ENCODE measurements around the gene PTGFRN.

PTGFRN gene

DNA sequence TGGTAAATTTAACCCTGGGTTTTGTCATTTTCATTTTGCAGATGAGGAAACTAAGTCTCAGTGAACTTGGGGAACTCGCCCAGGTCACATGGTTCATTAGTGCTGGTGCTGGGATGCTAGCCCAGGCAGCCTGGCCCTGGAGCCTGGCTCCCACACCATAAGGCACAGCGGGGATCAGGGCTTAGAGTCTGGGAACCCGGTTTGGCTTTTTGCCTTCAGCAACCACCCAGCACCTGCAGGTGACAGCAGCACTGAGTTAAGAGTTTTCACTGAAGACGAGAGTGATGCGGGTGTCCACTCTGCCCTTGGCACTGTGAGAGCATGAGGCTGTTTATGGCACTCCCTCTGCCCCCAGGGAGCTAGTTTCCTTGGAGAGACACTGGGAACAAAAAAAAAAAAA is 73.4 kb downstream of the PTGFRN start:
- no peak overlapping the region for H3K4me3 ChIP-seq (ENCODE audit: low read depth, low read length)
- DNase-seq (ENCODE audit: low read depth): no peak
- TF ChIP-seq, protein P1, sequence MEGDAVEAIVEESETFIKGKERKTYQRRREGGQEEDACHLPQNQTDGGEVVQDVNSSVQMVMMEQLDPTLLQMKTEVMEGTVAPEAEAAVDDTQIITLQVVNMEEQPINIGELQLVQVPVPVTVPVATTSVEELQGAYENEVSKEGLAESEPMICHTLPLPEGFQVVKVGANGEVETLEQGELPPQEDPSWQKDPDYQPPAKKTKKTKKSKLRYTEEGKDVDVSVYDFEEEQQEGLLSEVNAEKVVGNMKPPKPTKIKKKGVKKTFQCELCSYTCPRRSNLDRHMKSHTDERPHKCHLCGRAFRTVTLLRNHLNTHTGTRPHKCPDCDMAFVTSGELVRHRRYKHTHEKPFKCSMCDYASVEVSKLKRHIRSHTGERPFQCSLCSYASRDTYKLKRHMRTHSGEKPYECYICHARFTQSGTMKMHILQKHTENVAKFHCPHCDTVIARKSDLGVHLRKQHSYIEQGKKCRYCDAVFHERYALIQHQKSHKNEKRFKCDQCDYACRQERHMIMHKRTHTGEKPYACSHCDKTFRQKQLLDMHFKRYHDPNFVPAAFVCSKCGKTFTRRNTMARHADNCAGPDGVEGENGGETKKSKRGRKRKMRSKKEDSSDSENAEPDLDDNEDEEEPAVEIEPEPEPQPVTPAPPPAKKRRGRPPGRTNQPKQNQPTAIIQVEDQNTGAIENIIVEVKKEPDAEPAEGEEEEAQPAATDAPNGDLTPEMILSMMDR (IDR thresholded peaks at IDR 0.05; ENCODE audit: control insufficient read depth, extremely low read depth, insufficient read depth): no peak

DNA sequence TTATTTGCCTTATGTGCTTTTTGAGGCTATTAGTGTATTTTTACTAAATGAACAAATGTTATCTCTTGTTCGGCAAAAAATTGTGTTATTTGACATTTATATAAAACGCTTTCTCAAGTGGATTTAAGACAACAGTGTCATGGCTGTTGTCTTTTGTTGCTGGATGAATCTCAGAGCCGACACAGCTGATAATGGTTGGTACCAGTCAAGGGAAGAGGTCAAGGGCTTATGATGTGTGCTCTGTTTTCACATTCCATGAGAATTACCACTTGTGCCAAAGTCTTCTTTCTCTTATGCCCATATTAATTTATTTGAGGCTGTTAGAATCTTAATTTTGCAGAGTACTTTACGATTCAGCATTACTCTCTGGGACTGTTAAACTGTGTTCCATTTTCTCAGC is 74.0 kb downstream of the PTGFRN start:
- TF ChIP-seq, protein P1 (IDR thresholded peaks at IDR 0.05; ENCODE audit: control insufficient read depth, extremely low read depth, insufficient read depth): no peak
- no peak overlapping the region for H3K4me3 ChIP-seq (ENCODE audit: low read depth, low read length)
- no peak for DNase-seq (ENCODE audit: low read depth)

GRCh38 chr1:116984406-116985160 is 74.9 kb downstream of the PTGFRN start:
- no peak overlapping the region for H3K4me3 ChIP-seq (ENCODE audit: low read depth, low read length)
- TF ChIP-seq, protein P1 (IDR thresholded peaks at IDR 0.05; ENCODE audit: control insufficient read depth, extremely low read depth, insufficient read depth): no peak
- DNase-seq (ENCODE audit: low read depth): no peak

DNA sequence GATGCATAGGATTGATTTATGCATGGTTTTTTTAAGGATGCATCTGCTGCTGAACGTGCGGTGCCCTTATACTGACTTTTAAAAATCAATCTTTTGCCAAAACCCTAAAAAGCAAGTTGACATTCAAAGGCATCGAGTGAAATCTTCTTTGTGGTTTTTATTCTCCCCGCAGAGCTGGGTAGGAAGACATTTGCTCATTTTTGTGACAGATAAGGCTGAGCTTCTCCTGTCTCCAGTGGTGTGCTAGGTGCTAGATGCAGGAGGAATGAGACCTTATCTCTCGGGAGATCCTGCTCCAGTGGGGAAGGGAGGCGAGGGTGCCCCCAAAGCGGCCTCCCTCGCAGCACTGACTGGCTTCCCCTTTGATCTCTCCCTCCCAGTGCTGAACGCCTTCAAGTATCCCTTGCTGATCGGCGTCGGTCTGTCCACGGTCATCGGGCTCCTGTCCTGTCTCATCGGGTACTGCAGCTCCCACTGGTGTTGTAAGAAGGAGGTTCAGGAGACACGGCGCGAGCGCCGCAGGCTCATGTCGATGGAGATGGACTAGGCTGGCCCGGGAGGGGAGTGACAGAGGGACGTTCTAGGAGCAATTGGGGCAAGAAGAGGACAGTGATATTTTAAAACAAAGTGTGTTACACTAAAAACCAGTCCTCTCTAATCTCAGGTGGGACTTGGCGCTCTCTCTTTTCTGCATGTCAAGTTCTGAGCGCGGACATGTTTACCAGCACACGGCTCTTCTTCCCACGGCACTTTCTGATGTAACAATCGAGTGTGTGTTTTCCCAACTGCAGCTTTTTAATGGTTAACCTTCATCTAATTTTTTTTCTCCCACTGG is 76.9 kb downstream of the PTGFRN start:
- no peak for DNase-seq (ENCODE audit: low read depth)

DNA sequence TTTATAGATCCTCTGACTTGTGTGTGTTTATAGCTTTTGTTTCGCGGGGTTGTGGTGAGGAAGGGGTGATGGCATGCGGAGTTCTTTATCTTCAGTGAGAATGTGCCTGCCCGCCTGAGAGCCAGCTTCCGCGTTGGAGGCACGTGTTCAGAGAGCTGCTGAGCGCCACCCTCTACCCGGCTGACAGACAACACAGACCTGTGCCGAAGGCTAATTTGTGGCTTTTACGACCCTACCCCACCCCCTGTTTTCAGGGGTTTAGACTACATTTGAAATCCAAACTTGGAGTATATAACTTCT is 77.5 kb downstream of the PTGFRN start:
- no peak overlapping the region for H3K4me3 ChIP-seq (ENCODE audit: low read depth, low read length)
- DNase-seq (ENCODE audit: low read depth): no peak
- TF ChIP-seq, protein P1 (IDR thresholded peaks at IDR 0.05; ENCODE audit: control insufficient read depth, extremely low read depth, insufficient read depth): no peak

More for the DNA sequence above, 76.9 kb downstream of the PTGFRN start:
- TF ChIP-seq, protein P1 (IDR thresholded peaks at IDR 0.05; ENCODE audit: control insufficient read depth, extremely low read depth, insufficient read depth): no peak
- H3K4me3 ChIP-seq (ENCODE audit: low read depth, low read length): no peak overlapping the region

DNA sequence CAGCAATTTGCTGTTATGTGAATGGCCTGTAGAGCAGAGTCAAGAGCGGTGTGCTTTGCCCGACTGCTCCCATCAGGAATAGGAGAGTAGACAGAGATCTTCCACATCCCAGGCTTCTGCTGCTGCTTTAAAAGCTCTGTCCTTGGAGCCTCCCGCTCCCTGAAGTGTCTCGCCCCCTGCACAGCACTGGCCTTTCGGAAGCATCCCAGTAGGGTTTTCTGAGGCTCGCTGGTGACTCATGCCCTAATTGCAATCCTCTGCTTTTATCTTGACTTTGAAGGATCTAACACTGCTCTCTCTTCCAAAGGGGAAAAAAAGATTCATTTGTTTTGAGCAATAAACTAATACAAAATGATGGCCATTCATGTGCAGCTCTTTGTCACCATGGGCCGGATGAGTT is 78.5 kb downstream of the PTGFRN start:
- H3K4me3 ChIP-seq (ENCODE audit: low read depth, low read length): no peak overlapping the region
- TF ChIP-seq, protein P1 (IDR thresholded peaks at IDR 0.05; ENCODE audit: control insufficient read depth, extremely low read depth, insufficient read depth): no peak
- DNase-seq (ENCODE audit: low read depth): no peak
